DLD1 (cell line): ENCODE measurements around the gene B3GNT9.

Experiments
- in situ Hi-C: cut with HindIII; loops from 2 replicates; pipeline ENCODE4 v1.10.0; 2017; ENCODE audit warnings: low sequenced_read_pairs

The B3GNT9 gene

DNA sequence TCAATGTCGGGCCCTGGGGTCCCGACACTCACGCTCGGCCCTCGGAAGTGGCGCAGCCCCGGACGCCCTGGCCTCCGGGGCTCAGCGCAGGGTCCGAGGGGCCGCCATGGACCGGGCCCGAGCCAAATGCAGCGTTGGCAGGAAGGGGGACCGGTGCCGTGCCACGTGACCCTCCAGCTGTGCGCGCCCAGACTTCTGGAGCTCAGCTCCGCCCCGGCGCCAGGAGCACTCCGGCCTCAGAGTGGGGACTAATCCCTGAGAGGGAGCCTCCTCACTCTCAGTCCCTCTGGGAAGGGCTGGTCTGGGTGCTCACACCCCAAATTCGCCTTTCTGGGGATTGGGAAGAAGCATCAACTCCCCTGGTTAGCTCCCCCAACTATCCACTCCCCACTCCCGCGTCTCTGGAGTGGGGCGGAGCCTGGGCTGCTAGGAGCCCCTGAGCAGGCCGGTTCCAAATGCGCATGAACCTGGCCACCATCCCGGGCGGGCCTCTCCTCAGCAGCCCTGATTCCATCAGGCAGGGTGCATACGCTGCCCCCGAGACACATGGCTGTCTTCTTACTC lies at the start of gene B3GNT9:
Gene B3GNT9 (minus strand): TSS at position 166 of the 564 bp plus-strand sequence. CDS start 513 bp downstream, outside the sequence.
- in situ Hi-C loops, result no loop called here

- in situ Hi-C loops, result no loop called here
Observed at GRCh38 chr16:67200491-67200890, 49.7 kb upstream of the B3GNT9 start.

DNA sequence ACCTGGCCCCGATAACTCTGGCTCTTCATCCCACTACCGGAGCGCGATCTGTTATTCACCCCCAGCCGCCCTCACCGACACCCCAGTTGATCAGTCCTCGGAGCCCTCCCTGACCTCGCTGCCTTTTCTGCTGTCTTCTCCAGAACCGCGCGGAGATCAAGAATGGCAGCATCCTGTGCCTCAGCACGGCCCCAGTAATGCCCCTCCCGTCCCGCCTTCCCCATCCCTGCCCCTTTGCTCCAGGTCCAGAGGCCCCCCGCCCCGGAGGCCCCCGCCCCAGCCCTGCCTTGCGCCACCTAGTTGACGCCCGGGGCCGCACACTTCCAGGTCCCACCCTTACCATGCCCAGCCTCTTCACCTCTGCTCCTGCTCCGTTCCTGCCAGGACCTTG lies 49.0 kb upstream of the B3GNT9 start:
- in situ Hi-C loops, result no loop called here

GRCh38 chr16:67199011-67199807 lies 48.4 kb upstream of the B3GNT9 start, which contains the start of gene ELMO3:
Gene ELMO3 (plus strand): TSS chr16:67199131. CDS start chr16:67199327, 196 bp downstream.
- in situ Hi-C loops, result no loop called here

DNA sequence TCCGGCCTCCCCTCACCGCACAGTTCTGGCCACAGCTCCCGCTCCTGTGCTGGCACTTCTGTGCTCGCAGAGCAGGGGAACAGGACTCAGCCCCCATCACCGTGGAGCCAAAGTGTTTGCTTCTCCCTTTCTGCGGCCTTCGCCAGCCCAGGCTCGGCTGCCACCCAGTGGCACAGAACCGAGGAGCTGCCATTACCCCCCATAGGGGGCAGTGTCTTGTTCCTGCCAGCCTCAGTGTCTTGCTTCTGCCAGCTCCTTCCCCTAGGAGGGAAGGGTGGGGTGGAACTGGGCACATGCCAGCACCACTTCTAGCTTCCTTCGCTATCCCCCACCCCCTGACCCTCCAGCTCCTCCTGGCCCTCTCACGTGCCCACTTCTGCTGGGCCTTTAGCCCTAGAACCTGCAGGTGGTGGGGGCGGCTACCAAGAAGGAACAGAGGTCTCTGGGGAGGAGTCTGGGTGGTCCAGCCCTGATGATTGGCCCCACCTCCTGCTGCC lies 47.5 kb upstream of the B3GNT9 start:
- in situ Hi-C loops, result no loop called here

- in situ Hi-C loops, result no loop called here
Observed at GRCh38 chr16:67197704-67198103, 46.9 kb upstream of the B3GNT9 start.

GRCh38 chr16:67196881-67197280 lies 46.1 kb upstream of the B3GNT9 start:
- in situ Hi-C loops, result no loop called here

- in situ Hi-C loops, result no loop called here
Observed at GRCh38 chr16:67195676-67196075, 44.9 kb upstream of the B3GNT9 start.

GRCh38 chr16:67194260-67194659 lies 43.5 kb upstream of the B3GNT9 start:
- in situ Hi-C loops, result no loop called here

GRCh38 chr16:67193536-67193935 lies 42.7 kb upstream of the B3GNT9 start:
- in situ Hi-C loops, result no loop called here

- in situ Hi-C loops, result no loop called here
Observed at GRCh38 chr16:67192781-67193361, 42.1 kb upstream of the B3GNT9 start.

GRCh38 chr16:67191995-67192681 lies 41.3 kb upstream of the B3GNT9 start, which contains the start of gene E2F4:
Gene E2F4 (plus strand): TSS chr16:67192155. CDS start chr16:67192228, 73 bp downstream.
- in situ Hi-C loops, result no loop called here

GRCh38 chr16:67191411-67191994 lies 40.7 kb upstream of the B3GNT9 start:
- in situ Hi-C loops, result no loop called here

DNA sequence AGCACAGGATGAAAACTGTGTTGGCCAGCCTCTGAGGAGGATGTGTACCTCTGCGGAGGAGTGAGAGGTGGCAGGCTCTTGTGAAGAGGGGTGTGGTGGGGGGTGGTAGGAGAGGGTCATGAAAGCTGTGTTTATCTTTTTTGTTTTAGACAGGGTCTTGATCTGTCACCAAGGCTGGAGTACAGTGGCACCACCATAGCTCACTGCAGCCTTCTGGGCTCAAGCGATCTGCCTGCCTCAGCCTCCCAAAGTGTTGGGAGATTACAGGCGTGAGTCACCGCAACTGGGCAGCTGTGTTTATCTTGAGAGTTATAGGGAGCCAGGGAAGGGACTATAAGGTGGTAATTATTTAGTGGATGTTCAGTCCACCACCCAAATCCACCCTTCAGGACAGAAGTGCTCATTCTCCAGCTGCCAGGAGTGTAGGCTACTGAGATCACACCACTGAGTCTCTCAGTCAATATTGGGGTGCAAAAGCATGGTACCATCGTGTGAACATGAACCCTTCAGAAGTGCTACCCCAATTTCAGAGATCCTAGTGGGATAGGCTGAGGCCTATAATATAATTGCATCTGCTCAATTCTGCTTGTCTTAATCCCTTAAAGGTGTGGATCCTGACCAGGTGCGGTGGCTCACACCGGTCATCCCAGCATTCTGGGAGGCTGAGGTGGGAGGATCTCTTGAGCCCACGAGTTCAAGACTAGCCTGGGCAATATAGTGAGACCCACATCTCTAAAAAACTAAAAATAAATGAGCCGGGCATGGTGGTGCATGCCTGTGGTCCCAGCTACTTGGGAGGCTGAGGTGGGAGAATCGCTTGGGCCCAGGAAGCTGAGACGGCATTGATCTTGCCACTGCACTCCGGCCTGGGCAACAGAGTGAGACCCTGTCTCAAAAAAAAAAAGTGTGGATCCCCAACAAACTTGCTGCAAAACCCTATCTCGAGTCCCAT lies 39.9 kb upstream of the B3GNT9 start:
- in situ Hi-C loops, result no loop called here

- in situ Hi-C loops, result no loop called here
Observed at GRCh38 chr16:67190041-67190440, 39.2 kb upstream of the B3GNT9 start, which contains the start of gene EXOC3L1. Gene EXOC3L1 (minus strand): TSS chr16:67190136. CDS start chr16:67189676, 460 bp downstream.

DNA sequence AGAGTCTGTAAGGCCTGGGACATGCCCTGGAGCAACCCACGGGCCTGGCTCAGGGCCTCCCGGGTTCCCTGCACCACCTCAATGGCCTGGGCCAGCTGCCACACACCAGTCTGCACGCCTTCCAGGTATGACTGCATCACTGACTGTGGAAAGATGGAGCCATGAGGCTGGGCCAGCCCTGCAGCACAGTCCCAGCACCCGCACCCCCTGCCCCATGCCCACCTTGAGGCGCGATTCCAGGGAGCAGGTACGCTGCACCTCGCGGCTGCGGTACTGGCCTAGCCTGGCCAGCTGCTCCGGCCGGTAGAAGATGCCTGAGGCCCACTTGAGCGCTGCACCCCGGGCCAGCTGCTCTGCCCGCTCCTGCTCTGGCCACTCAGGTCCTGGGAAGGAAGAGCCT lies 38.0 kb upstream of the B3GNT9 start:
- in situ Hi-C loops, result no loop called here

- in situ Hi-C loops, result no loop called here
Observed at GRCh38 chr16:67188323-67188722, 37.5 kb upstream of the B3GNT9 start.

GRCh38 chr16:67187175-67187890 lies 36.5 kb upstream of the B3GNT9 start:
- in situ Hi-C loops, result no loop called here

- in situ Hi-C loops, result no loop called here
Observed at GRCh38 chr16:67186550-67186950, 35.8 kb upstream of the B3GNT9 start.
